Umbilical cord (tissue), 2 donors: Measurements from ENCODE around the gene ZEB1. TPM values are rescaled to one million over a fixed set of nuclear protein-coding genes. Genes with fewer than 3 reads are reported as not detected.
"Not testable (repeated sequence)": the region's sequence is repeated elsewhere in the genome, so short reads cannot be mapped to it uniquely, and the experiment has no call there.

ENCODE experiments used
- DNase-seq: peaks from one replicate; pipeline ENCODE4 v3.0.0-alpha.2; 2015; ENCODE audit warnings: low spot score
- total RNA-seq: library from RNA; depleted of rRNA; stranded (reverse); fragments of >200 nt; gene quantifications from one replicate; pipeline ENCODE4 v1.2.3, GENCODE V29; 2014; ENCODE audit warnings: low replicate concordance; ENCODE audit not compliant: insufficient read depth

ZEB1 gene
- total RNA-seq, 1 donor from 2014 or later = 227 TPM

GRCh38 chr10:31421322-31421721 lies 102.3 kb downstream of the ZEB1 start:
- no peak for DNase-seq

- DNase-seq = no peak
These were observed 103.6 kb downstream of the ZEB1 start for GRCh38 chr10:31422634-31423033.

GRCh38 chr10:31424473-31424872 lies 105.5 kb downstream of the ZEB1 start:
- no peak for DNase-seq

- peak; percentile 40 for DNase-seq
These were observed 107.4 kb downstream of the ZEB1 start for GRCh38 chr10:31426401-31426800.

- DNase-seq = not testable (repeated sequence)
These were observed 108.3 kb downstream of the ZEB1 start for GRCh38 chr10:31427334-31427733.

GRCh38 chr10:31428499-31428898 lies 109.5 kb downstream of the ZEB1 start:
- not testable (repeated sequence) for DNase-seq

GRCh38 chr10:31431021-31431420 lies 112.0 kb downstream of the ZEB1 start:
- no peak for DNase-seq

- no peak for DNase-seq
These were observed 118.9 kb downstream of the ZEB1 start for GRCh38 chr10:31437959-31438358.

- no peak for DNase-seq
These were observed 132.8 kb downstream of the ZEB1 start for GRCh38 chr10:31451766-31452165.

GRCh38 chr10:31456468-31456867 lies 137.5 kb downstream of the ZEB1 start:
- peak; percentile 62 for DNase-seq

- DNase-seq = no peak
These were observed 138.8 kb downstream of the ZEB1 start for GRCh38 chr10:31457858-31458257.

GRCh38 chr10:31458974-31459373 lies 140.0 kb downstream of the ZEB1 start:
- DNase-seq = no peak

- DNase-seq = no peak
These were observed 141.2 kb downstream of the ZEB1 start for GRCh38 chr10:31460242-31460641.

GRCh38 chr10:31464552-31464951 lies 145.5 kb downstream of the ZEB1 start:
- DNase-seq = no peak

- no peak for DNase-seq
These were observed 147.3 kb downstream of the ZEB1 start for GRCh38 chr10:31466313-31466712.

- DNase-seq = no peak
These were observed 148.9 kb downstream of the ZEB1 start for GRCh38 chr10:31467791-31468535.

GRCh38 chr10:31468536-31468859 lies 149.5 kb downstream of the ZEB1 start:
- DNase-seq = no peak

GRCh38 chr10:31475519-31475918 lies 156.5 kb downstream of the ZEB1 start:
- DNase-seq = no peak

- DNase-seq = no peak
These were observed 157.1 kb downstream of the ZEB1 start for GRCh38 chr10:31476088-31476487.

GRCh38 chr10:31477584-31477983 lies 158.6 kb downstream of the ZEB1 start:
- DNase-seq = no peak

GRCh38 chr10:31479752-31480151 lies 160.7 kb downstream of the ZEB1 start:
- DNase-seq = no peak

- no peak for DNase-seq
These were observed 164.5 kb downstream of the ZEB1 start for GRCh38 chr10:31483546-31483945.

- no peak for DNase-seq
These were observed 165.6 kb downstream of the ZEB1 start for GRCh38 chr10:31484431-31485135.
